Transverse colon (tissue), 4 donors: ENCODE data around the gene ROR1.
A peak's percentile ranks its signal among the peaks of the same experiment; 100 is the strongest.

ENCODE experiments used
- EP300 ChIP-seq: sonication (generic); formaldehyde crosslinking; IDR thresholded peaks from one replicate; pipeline ENCODE4 v1.6.1; 2017; ENCODE audit warnings: antibody characterized with exemption, low read depth
- POLR2A ChIP-seq: fragments of 450-650 bp; IDR thresholded peaks from one replicate; pipeline ENCODE4 v1.6.1; 2016; ENCODE audit warnings: antibody characterized with exemption, mild to moderate bottlenecking, moderate library complexity
- POLR2AphosphoS5 ChIP-seq, 3 donors: sonication (generic); formaldehyde crosslinking; IDR thresholded peaks; one replicate each; pipeline ENCODE4 v1.6.1; 2016; ENCODE audit warnings: antibody characterized with exemption in 3 of 3
- TF ChIP-seq, protein P1 (sequence below), 5 experiments: fragments of 200-600 bp in 3 of 5; fragments of 450-650 bp in 2 of 5; sonication (generic) in 3 of 5; IDR thresholded peaks; 1 replicate in 2 of 5; 2 replicates in 3 of 5; pipeline ENCODE4 v1.5.1; 2016 to 2017; ENCODE audit warnings: antibody characterized with exemption in 5 of 5, inconsistent platforms in 3 of 5, mild to moderate bottlenecking in 2 of 5, moderate library complexity in 1 of 5

DNA sequence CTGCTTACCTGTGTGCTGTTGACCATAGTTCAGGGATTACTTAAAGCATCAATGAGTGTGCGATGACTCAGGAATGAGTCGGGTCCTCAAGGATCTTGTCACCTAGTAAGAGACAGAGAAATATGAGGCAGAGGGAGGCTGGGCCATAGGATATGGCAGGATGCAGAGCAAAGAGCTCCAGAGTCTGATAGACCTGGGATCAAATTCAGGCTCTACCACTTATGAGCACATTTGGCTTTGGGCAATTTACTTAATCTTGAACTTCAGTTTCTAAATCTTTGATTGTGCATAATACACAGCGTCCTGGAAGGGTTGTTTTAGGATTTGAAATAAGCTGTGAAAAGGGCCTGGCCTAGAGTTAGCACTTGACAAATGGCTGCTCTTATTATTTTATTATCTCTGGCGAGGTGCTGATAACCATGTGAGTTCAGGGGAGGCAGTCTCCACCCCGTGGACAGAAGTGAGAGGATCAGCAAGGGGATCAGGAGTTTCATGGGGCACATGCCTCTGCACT, 94.5 kb downstream of the ROR1 start:
- TF ChIP-seq POLR2A (no peak), POLR2AphosphoS5 (IDR thresholded peaks at IDR 0.05) (peak in 1 of 3 donors; percentile 29), EP300 (no peak)
- TF ChIP-seq, protein P1, sequence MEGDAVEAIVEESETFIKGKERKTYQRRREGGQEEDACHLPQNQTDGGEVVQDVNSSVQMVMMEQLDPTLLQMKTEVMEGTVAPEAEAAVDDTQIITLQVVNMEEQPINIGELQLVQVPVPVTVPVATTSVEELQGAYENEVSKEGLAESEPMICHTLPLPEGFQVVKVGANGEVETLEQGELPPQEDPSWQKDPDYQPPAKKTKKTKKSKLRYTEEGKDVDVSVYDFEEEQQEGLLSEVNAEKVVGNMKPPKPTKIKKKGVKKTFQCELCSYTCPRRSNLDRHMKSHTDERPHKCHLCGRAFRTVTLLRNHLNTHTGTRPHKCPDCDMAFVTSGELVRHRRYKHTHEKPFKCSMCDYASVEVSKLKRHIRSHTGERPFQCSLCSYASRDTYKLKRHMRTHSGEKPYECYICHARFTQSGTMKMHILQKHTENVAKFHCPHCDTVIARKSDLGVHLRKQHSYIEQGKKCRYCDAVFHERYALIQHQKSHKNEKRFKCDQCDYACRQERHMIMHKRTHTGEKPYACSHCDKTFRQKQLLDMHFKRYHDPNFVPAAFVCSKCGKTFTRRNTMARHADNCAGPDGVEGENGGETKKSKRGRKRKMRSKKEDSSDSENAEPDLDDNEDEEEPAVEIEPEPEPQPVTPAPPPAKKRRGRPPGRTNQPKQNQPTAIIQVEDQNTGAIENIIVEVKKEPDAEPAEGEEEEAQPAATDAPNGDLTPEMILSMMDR (IDR thresholded peaks at IDR 0.05) = peak in 2 of 5 experiments; percentile 11 to 22
